ENCODE measurements around the gene URB2.
"Not testable (repeated sequence)": the region's sequence is repeated elsewhere in the genome, so short reads cannot be mapped to it uniquely, and the experiment has no call there.

URB2 gene

GRCh38 chr1:229693129-229693900, 67.3 kb downstream of the URB2 start:
- peaks cover 28% of the 10 kb centered on the region for H3K4me1 ChIP-seq
- DNase-seq: no peak

GRCh38 chr1:229694053-229694693, 68.1 kb downstream of the URB2 start:
- TF ChIP-seq, protein P1, sequence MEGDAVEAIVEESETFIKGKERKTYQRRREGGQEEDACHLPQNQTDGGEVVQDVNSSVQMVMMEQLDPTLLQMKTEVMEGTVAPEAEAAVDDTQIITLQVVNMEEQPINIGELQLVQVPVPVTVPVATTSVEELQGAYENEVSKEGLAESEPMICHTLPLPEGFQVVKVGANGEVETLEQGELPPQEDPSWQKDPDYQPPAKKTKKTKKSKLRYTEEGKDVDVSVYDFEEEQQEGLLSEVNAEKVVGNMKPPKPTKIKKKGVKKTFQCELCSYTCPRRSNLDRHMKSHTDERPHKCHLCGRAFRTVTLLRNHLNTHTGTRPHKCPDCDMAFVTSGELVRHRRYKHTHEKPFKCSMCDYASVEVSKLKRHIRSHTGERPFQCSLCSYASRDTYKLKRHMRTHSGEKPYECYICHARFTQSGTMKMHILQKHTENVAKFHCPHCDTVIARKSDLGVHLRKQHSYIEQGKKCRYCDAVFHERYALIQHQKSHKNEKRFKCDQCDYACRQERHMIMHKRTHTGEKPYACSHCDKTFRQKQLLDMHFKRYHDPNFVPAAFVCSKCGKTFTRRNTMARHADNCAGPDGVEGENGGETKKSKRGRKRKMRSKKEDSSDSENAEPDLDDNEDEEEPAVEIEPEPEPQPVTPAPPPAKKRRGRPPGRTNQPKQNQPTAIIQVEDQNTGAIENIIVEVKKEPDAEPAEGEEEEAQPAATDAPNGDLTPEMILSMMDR (IDR thresholded peaks at IDR 0.05; ENCODE audit: low read depth, low read length): 0 out of 2 replicates have a peak, but pooled peaks have one; percentile 19
- H3K4me3 ChIP-seq (ENCODE audit: low read depth, low read length): peak overlapping the region; percentile 20; the same call in 1 of the 2 replicates
- peak; percentile 95 for DNase-seq
- no peaks in the 10 kb centered on the region for H3K27me3 ChIP-seq
- H3K4me1 ChIP-seq: peaks cover 28% of the 10 kb centered on the region
- H3K9me3 ChIP-seq: no peaks in the 10 kb centered on the region
- H3K36me3 ChIP-seq: no peaks in the 10 kb centered on the region

More at GRCh38 chr1:229693129-229693900, 67.3 kb downstream of the URB2 start:
- Histone ChIP-seq H3K4me3 (ENCODE audit: low read depth, low read length) (no peak overlapping the region), H3K27me3 (no peaks in the 10 kb centered on the region), H3K9me3 (no peaks in the 10 kb centered on the region), H3K36me3 (no peaks in the 10 kb centered on the region)
- TF ChIP-seq, protein P1 (IDR thresholded peaks at IDR 0.05; ENCODE audit: low read depth, low read length): no peak

- no peak for DNase-seq
- TF ChIP-seq, protein P1 (IDR thresholded peaks at IDR 0.05; ENCODE audit: low read depth, low read length): no peak
- no peaks in the 10 kb centered on the region for H3K27me3 ChIP-seq
- H3K36me3 ChIP-seq: no peaks in the 10 kb centered on the region
- no peaks in the 10 kb centered on the region for H3K9me3 ChIP-seq
- peaks cover 35% of the 10 kb centered on the region for H3K4me1 ChIP-seq
- no peak overlapping the region for H3K4me3 ChIP-seq (ENCODE audit: low read depth, low read length)
Observed at GRCh38 chr1:229696385-229696784, 70.3 kb downstream of the URB2 start.

DNA sequence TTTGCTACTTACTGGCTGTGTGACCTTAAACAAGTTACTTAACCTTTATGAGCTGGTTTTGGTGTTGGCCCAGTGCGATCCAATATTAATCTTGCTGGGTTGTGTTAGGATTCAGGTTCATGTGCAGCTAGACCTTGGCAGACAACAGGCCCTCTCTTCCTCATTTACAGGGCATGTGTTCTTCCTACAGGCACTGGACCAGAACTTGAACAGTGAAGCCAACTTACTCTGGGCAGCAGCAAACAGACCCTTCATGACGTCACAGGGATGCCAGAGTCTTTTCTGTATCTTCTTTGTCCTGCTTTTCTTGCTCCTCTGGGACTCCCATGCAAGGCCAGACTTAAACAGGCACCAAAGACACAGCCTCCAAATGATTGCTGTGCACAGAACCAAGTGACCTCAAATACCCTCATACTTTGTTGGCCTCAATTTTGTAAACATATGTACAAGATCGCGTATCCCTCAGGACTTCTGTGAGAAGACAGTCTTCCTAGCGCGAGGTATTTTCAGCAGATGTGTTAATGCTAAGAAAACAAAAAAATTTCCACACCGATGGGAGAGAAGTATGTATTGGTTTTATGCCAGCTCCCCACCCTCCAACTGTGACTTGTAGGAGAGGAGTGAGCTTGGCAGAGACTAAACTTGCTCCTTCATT, 73.7 kb downstream of the URB2 start:
- TF ChIP-seq, protein P1 (IDR thresholded peaks at IDR 0.05; ENCODE audit: low read depth, low read length): no peak
- Histone ChIP-seq H3K36me3 (no peaks in the 10 kb centered on the region), H3K9me3 (0 out of 2 replicates have a peak, but pooled peaks cover 4% of the 10 kb centered on the region), H3K4me3 (ENCODE audit: low read depth, low read length) (no peak overlapping the region), H3K27me3 (no peaks in the 10 kb centered on the region), H3K4me1 (peaks cover 20% of the 10 kb centered on the region)
- no peak for DNase-seq

- peaks cover 6% of the 10 kb centered on the region; the same call in 1 of the 2 replicates for H3K4me1 ChIP-seq
- H3K36me3 ChIP-seq: no peaks in the 10 kb centered on the region
- TF ChIP-seq, protein P1 (IDR thresholded peaks at IDR 0.05; ENCODE audit: low read depth, low read length): no peak
- 0 out of 2 replicates have a peak, but pooled peaks cover 4% of the 10 kb centered on the region for H3K9me3 ChIP-seq
- no peaks in the 10 kb centered on the region for H3K27me3 ChIP-seq
- no peak for DNase-seq
- no peak overlapping the region for H3K4me3 ChIP-seq (ENCODE audit: low read depth, low read length)
Observed at GRCh38 chr1:229704157-229704556, 78.1 kb downstream of the URB2 start.

DNA sequence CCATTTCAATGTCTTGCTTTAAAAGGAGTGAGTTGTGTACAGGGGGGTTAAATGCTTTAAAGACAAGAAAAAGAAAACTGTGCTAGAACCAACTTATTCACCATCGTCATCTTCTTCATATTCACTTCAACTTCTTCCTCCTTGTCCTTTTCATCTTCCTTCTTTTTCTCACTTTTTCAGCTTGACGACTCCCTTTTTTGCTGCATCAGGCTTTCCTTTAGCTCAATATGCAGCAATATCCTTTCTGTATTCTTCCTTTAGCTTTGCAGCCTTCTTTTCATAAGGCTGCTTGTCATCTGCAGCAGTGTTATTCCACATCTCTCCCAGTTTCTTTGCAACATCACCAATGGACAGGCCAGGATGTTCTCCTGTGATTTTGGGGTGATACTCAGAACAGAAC, 79.1 kb downstream of the URB2 start:
- DNase-seq; H3K27me3 ChIP-seq; H3K4me1 ChIP-seq; H3K4me3 ChIP-seq (ENCODE audit: low read depth, low read length); H3K36me3 ChIP-seq; H3K9me3 ChIP-seq: not testable (repeated sequence)

GRCh38 chr1:229707127-229707526, 81.1 kb downstream of the URB2 start:
- H3K27me3 ChIP-seq; H3K4me3 ChIP-seq (ENCODE audit: low read depth, low read length); DNase-seq; H3K4me1 ChIP-seq; H3K9me3 ChIP-seq; H3K36me3 ChIP-seq: not testable (repeated sequence)

All from BE2C (cell line).